ENCODE results near the gene GABRR2.

GABRR2 gene

GRCh38 chr6:89281779-89282246 is 33.3 kb downstream of the GABRR2 start:
- TF ChIP-seq TCF4 (CRISPR knock-in tag; IDR thresholded peaks at IDR 0.05; ENCODE audit: borderline replicate concordance) (no peak), CSDC2 (CRISPR knock-in tag; IDR thresholded peaks at IDR 0.05) (no peak), ZNF565 (CRISPR knock-in tag; conservative IDR thresholded peaks at IDR 0.05; ENCODE audit: low read depth) (no peak), ZNF8 (CRISPR knock-in tag; IDR thresholded peaks at IDR 0.05) (no peak), OSR1 (CRISPR knock-in tag; IDR thresholded peaks at IDR 0.05) (no peak), BACH2 (CRISPR knock-in tag; IDR thresholded peaks at IDR 0.05; ENCODE audit: borderline replicate concordance) (no peak), ZFP3 (CRISPR knock-in tag; IDR thresholded peaks at IDR 0.05) (no peak), PATZ1 (CRISPR knock-in tag; IDR thresholded peaks at IDR 0.05; ENCODE audit: borderline replicate concordance) (no peak), GLIS3 (CRISPR knock-in tag; IDR thresholded peaks at IDR 0.05) (no peak), ARNTL (CRISPR knock-in tag; IDR thresholded peaks at IDR 0.05; ENCODE audit: borderline replicate concordance, low read depth) (no peak), ESRRG (CRISPR knock-in tag; IDR thresholded peaks at IDR 0.05) (no peak), POU6F1 (CRISPR knock-in tag; IDR thresholded peaks at IDR 0.05; ENCODE audit: borderline replicate concordance, low read depth) (no peak), ZNF70 (CRISPR knock-in tag; IDR thresholded peaks at IDR 0.05) (no peak), ZFP30 (CRISPR knock-in tag; IDR thresholded peaks at IDR 0.05) (no peak), CREB5 (CRISPR knock-in tag; IDR thresholded peaks at IDR 0.05; ENCODE audit: low read depth) (no peak), SNAI2 (CRISPR knock-in tag; IDR thresholded peaks at IDR 0.05) (no peak)
- peak; percentile 95 for ATAC-seq

GRCh38 chr6:89278956-89279355 is 36.1 kb downstream of the GABRR2 start:
- no peak for TF ChIP-seq PATZ1 (CRISPR knock-in tag; IDR thresholded peaks at IDR 0.05; ENCODE audit: borderline replicate concordance)
- TF ChIP-seq CREB5 (CRISPR knock-in tag; IDR thresholded peaks at IDR 0.05; ENCODE audit: low read depth) = no peak
- TF ChIP-seq ZNF565 (CRISPR knock-in tag; conservative IDR thresholded peaks at IDR 0.05; ENCODE audit: low read depth) = no peak
- TF ChIP-seq SNAI2 (CRISPR knock-in tag; IDR thresholded peaks at IDR 0.05) = no peak
- TF ChIP-seq TCF4 (CRISPR knock-in tag; IDR thresholded peaks at IDR 0.05; ENCODE audit: borderline replicate concordance) = no peak
- TF ChIP-seq ISL1 (CRISPR knock-in tag; IDR thresholded peaks at IDR 0.05) = no peak
- no peak for TF ChIP-seq CSRNP3 (CRISPR knock-in tag; IDR thresholded peaks at IDR 0.05)
- TF ChIP-seq TOX (CRISPR knock-in tag; IDR thresholded peaks at IDR 0.05; ENCODE audit: borderline replicate concordance) = no peak
- no peak for TF ChIP-seq POU6F1 (CRISPR knock-in tag; IDR thresholded peaks at IDR 0.05; ENCODE audit: borderline replicate concordance, low read depth)
- TF ChIP-seq ARNTL (CRISPR knock-in tag; IDR thresholded peaks at IDR 0.05; ENCODE audit: borderline replicate concordance, low read depth) = no peak
- no peak for TF ChIP-seq BACH2 (CRISPR knock-in tag; IDR thresholded peaks at IDR 0.05; ENCODE audit: borderline replicate concordance)
- TF ChIP-seq PPARA (CRISPR knock-in tag; IDR thresholded peaks at IDR 0.05; ENCODE audit: borderline replicate concordance) = no peak
- ATAC-seq = no peak
